ENCODE data around the gene SLC12A3. TPM values are rescaled to one million over a fixed set of nuclear protein-coding genes. Genes with fewer than 3 reads are reported as not detected.

SLC12A3 gene
- total and polyA plus RNA-seq, 2 of the 4 experiments (the other 2 are of a cell fraction) = not detected

GRCh38 chr16:56935201-56935600 lies 70.2 kb downstream of the SLC12A3 start:
- intact Hi-C loops (cut with micrococcal nuclease) (no loop called here), dilution Hi-C loops (cut with HindIII; ENCODE audit: low sequenced_read_pairs, unreplicated experiment) (no loop called here), in situ Hi-C loops (cut with MboI; ENCODE audit: low sequenced_read_pairs) (no loop called here)
- Histone ChIP-seq H2BK5ac (ENCODE audit: low read depth, low read length, poor library complexity, severe bottlenecking) (no peak overlapping the region), H3K4me1 (ENCODE audit: control insufficient read depth, insufficient read depth, low read length) (peaks cover 8% of the 10 kb centered on the region), H2AFZ (replicated peaks; ENCODE audit: low read length, poor library complexity) (no peak overlapping the region), H2BK15ac (ENCODE audit: low read depth, low read length) (no peak overlapping the region), H3K9me1 (ENCODE audit: insufficient read depth, low read length) (peaks cover 11% of the 10 kb centered on the region), H3K14ac (replicated peaks; ENCODE audit: low read depth, low read length) (no peak overlapping the region), H3K56ac (ENCODE audit: extremely low read depth, insufficient read depth, low read length) (no peak overlapping the region), H3K9ac (ENCODE audit: low read depth, low read length) (no peak overlapping the region), H3K18ac (ENCODE audit: low read depth, low read length) (no peak overlapping the region), H3K36me3 (ENCODE audit: control insufficient read depth, insufficient read depth, low read length) (peaks cover 35% of the 10 kb centered on the region), H3K9me3 (ENCODE audit: control insufficient read depth, insufficient read depth, low read length) (no peaks in the 10 kb centered on the region), H3K4me3 (ENCODE audit: insufficient read depth, low read depth, low read length) (no peak overlapping the region), H4K20me1 (ENCODE audit: insufficient read depth, low read length) (peaks cover 70% of the 10 kb centered on the region), H2BK120ac (ENCODE audit: low read depth, low read length) (no peak overlapping the region), H2AK9ac (replicated peaks; ENCODE audit: low read depth, low read length, poor library complexity) (no peak overlapping the region), H4K91ac (ENCODE audit: insufficient read depth, low read depth, low read length) (no peak overlapping the region), H3K27me3 (ENCODE audit: control insufficient read depth, insufficient read depth, low read length) (no peaks in the 10 kb centered on the region), H3K4me2 (ENCODE audit: low read depth, low read length) (peak overlapping the region; percentile 61), H3K23ac (ENCODE audit: low read depth, low read length) (peak overlapping the region; percentile 41), H2BK20ac (ENCODE audit: low read depth, low read length) (no peak overlapping the region), H3K79me1 (ENCODE audit: low read depth in 1 of 2, low read length in 2 of 2) (peaks cover 26 to 58% of the 10 kb centered on the region in 2 experiments), H4K8ac (ENCODE audit: low read depth in 2 of 2, low read length in 2 of 2) (no peak overlapping the region), H3K27ac (ENCODE audit: insufficient read depth, low read length) (no peak overlapping the region), H2AK5ac (ENCODE audit: low read depth, low read length) (no peak overlapping the region), H4K5ac (ENCODE audit: low read depth, low read length) (no peak overlapping the region), H3K4ac (ENCODE audit: low read depth, low read length) (no peak overlapping the region)
- ChIA-PET CTCF (no interaction called here), POLR2A (ENCODE audit: unreplicated experiment) (no interaction called here)
- ATAC-seq (ENCODE audit: low read depth) = no peak
- TF ChIP-seq MAFK (IDR thresholded peaks at IDR 0.05; ENCODE audit: low read depth, low read length) (no peak), RCOR1 (IDR thresholded peaks at IDR 0.05; ENCODE audit: insufficient replicate concordance, low read length) (no peak), FOS (IDR thresholded peaks at IDR 0.05; ENCODE audit: low read depth, low read length) (no peak)
- WGBS, 2 experiments (ENCODE audit: extremely low coverage in 2 of 2, insufficient read length in 1 of 2) = 69% methylated on average over 2 of the region's 5 CpGs; no CpG with 5 or more reads in 1 of the 2 experiments
- no TSS peak for BruUV-seq (replicated peaks)
- no peak for DNase-seq
